Esophagus squamous epithelium (tissue), 4 donors: ENCODE measurements around the gene SSC5D.
"Not testable (repeated sequence)": the region's sequence is repeated elsewhere in the genome, so short reads cannot be mapped to it uniquely, and the experiment has no call there.

Source experiments
- POLR2A ChIP-seq, 4 donors: fragments of 450-650 bp; IDR thresholded peaks; one replicate each; pipeline ENCODE4 v1.6.1; 2017; ENCODE audit warnings: antibody characterized with exemption in 4 of 4, mild to moderate bottlenecking in 4 of 4, moderate library complexity in 3 of 4
- TF ChIP-seq, protein P1 (sequence below), 6 experiments: fragments of 450-650 bp in 4 of 6; fragments of 200-600 bp in 2 of 6; sonication (generic) in 2 of 6; IDR thresholded peaks; one replicate each; pipeline ENCODE4 v1.5.1; 2016 to 2019; ENCODE audit warnings: antibody characterized with exemption in 6 of 6, mild to moderate bottlenecking in 4 of 6, moderate library complexity in 4 of 6

DNA sequence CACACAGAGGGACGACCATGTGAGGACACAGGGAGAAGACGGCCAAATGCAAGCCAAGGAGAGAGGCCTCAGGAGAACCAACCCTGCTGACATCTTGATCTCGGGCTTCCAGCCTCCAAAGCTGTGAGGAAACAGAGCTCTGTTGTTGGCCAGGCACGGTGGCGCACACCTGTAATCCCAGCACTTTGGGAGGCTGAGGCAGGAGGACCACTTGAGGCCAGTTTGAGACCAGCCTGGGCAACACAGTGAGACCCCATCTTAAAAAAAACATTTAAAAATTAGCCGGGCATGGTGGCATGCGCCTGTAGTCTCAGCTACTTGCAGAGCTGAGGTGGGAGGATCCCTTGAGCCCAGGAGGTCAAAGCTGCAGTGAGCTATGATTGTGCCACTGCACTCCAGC lies 46.0 kb downstream of the SSC5D start:
- not testable (repeated sequence) for TF ChIP-seq POLR2A (IDR thresholded peaks at IDR 0.05)
- TF ChIP-seq, protein P1, sequence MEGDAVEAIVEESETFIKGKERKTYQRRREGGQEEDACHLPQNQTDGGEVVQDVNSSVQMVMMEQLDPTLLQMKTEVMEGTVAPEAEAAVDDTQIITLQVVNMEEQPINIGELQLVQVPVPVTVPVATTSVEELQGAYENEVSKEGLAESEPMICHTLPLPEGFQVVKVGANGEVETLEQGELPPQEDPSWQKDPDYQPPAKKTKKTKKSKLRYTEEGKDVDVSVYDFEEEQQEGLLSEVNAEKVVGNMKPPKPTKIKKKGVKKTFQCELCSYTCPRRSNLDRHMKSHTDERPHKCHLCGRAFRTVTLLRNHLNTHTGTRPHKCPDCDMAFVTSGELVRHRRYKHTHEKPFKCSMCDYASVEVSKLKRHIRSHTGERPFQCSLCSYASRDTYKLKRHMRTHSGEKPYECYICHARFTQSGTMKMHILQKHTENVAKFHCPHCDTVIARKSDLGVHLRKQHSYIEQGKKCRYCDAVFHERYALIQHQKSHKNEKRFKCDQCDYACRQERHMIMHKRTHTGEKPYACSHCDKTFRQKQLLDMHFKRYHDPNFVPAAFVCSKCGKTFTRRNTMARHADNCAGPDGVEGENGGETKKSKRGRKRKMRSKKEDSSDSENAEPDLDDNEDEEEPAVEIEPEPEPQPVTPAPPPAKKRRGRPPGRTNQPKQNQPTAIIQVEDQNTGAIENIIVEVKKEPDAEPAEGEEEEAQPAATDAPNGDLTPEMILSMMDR (IDR thresholded peaks at IDR 0.05), result not testable (repeated sequence)
